ENCODE data around the gene MPV17L2.

DNA sequence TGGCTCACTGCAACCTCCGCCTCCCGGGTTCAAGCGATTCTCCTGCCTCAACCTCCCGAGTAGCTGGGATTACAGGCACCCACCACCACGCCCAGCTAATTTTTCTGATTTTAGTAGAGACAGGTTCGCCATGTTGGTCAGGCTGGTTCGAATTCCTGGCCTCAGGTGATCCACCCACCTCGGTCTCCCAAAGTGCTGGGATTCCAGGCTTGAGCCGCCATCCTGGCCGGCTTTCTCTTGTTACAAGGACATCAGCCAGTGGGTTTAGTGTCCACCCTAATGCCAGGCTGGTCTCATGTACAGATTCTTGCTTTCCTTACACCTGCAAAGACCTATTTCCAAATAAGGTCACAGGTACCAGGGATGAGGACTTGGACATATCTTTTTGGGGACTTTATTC, 33.2 kb upstream of the MPV17L2 start:
- TF ChIP-seq POLR2A (IDR thresholded peaks at IDR 0.05): no peak
- TF ChIP-seq, protein P1, sequence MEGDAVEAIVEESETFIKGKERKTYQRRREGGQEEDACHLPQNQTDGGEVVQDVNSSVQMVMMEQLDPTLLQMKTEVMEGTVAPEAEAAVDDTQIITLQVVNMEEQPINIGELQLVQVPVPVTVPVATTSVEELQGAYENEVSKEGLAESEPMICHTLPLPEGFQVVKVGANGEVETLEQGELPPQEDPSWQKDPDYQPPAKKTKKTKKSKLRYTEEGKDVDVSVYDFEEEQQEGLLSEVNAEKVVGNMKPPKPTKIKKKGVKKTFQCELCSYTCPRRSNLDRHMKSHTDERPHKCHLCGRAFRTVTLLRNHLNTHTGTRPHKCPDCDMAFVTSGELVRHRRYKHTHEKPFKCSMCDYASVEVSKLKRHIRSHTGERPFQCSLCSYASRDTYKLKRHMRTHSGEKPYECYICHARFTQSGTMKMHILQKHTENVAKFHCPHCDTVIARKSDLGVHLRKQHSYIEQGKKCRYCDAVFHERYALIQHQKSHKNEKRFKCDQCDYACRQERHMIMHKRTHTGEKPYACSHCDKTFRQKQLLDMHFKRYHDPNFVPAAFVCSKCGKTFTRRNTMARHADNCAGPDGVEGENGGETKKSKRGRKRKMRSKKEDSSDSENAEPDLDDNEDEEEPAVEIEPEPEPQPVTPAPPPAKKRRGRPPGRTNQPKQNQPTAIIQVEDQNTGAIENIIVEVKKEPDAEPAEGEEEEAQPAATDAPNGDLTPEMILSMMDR (IDR thresholded peaks at IDR 0.05): no peak

All from lower leg skin (tissue), 3 donors.